Limb (tissue), 2 donors: ENCODE data around the gene EIF4E1B.

Experiments
- DNase-seq, 2 donors: peaks; one replicate each; pipeline ENCODE4 v3.0.0-alpha.2; 2016; ENCODE audit errors: extremely low spot score in 2 of 2

EIF4E1B gene

DNA sequence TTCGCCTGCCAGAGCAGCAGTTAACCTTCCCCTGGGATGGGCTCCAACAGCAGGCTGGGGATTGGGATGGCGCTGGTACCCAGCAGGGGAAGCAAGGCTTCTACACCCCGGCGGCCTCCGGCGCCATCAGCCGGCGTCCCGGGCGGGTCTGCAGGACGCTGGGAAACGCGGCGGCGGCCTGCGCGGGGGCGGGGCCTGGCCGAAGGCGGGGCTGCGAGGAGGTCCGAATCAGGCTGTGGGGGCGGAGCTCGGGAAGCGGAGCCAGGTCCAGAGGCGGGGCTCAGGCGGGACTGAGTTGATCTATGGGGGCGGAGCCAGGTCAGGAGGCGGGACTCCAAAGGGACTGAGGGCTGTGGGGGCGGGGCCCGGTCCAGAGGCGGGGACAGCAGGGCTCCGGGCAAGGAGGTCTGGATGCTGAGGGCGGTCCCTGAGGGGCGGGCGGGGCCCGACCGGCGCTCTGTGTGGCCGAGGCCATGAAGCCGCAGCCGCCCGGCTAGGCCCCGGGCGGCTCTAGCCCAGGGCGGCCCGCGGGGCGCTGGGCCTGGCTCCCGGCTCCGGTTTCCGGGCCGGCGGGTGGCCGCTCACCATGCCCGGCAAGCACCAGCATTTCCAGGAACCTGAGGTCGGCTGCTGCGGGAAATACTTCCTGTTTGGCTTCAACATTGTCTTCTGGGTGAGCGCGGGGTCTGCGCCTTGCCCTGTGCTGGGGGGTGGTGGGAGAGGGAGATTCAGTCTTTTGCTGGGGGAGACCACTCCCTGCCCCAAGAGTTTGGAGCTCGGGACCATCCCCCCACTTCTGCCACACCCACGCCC is 16.8 kb downstream of the EIF4E1B start, which contains the start of gene TSPAN17:
Gene TSPAN17, plus strand, starts transcription at position 455 of the 813 bp plus-strand sequence. Its CDS starts 132 bp downstream, at position 587.
- DNase-seq, result peak; percentile 99 to 100

GRCh38 chr5:176647843-176648473 is 17.5 kb downstream of the EIF4E1B start:
- DNase-seq, result peak in 1 of 2 donors; percentile 80

GRCh38 chr5:176648474-176649194 is 18.2 kb downstream of the EIF4E1B start:
- no peak for DNase-seq

DNA sequence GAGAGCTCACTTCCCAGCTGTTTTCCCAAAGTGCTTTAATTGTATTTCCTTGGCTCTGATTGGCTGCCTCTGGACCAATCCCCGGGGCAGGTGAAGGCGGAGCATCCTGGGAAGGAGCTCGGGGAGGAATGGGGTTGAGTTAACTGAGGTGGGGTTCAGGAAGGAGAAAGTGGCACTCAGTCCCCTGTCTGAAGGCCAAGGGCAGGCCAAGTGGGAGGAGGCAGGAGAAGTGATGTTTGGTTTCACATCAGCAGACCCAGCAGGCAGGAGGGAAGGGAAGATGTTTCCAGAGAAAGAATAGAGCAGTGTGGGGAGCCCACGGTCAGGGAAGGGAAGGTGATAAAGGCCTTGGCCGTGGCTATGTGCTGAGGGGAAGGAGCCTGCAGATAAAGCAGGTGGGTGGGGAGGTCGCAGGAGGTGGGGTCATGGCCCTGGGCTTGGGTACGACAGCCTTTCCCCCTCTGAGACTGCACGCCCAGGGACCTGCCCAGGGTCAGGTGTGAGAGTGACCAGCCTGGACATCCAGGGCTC is 19.9 kb downstream of the EIF4E1B start:
- no peak for DNase-seq

GRCh38 chr5:176651472-176651980 is 21.1 kb downstream of the EIF4E1B start:
- no peak for DNase-seq

DNA sequence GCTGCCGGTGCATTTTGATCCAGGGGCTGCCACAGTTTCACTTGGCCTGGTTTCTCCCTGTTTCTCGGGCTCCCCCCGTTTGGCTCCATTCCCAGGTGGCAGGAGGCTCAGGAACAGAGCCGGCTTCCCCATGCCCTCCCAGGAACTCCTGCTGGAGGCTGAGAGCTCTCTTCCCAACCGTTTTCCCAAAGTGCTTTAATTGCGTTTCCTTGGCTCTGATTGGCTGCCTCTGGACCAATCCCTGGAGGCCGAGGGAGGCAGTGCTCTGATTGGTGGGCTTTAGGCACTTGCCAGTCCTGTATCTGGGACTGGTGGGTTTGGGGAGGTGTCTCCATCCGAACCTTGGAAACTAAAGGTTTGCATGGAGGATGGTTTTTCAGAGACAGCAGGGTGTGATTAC is 21.7 kb downstream of the EIF4E1B start:
- DNase-seq, result no peak

DNA sequence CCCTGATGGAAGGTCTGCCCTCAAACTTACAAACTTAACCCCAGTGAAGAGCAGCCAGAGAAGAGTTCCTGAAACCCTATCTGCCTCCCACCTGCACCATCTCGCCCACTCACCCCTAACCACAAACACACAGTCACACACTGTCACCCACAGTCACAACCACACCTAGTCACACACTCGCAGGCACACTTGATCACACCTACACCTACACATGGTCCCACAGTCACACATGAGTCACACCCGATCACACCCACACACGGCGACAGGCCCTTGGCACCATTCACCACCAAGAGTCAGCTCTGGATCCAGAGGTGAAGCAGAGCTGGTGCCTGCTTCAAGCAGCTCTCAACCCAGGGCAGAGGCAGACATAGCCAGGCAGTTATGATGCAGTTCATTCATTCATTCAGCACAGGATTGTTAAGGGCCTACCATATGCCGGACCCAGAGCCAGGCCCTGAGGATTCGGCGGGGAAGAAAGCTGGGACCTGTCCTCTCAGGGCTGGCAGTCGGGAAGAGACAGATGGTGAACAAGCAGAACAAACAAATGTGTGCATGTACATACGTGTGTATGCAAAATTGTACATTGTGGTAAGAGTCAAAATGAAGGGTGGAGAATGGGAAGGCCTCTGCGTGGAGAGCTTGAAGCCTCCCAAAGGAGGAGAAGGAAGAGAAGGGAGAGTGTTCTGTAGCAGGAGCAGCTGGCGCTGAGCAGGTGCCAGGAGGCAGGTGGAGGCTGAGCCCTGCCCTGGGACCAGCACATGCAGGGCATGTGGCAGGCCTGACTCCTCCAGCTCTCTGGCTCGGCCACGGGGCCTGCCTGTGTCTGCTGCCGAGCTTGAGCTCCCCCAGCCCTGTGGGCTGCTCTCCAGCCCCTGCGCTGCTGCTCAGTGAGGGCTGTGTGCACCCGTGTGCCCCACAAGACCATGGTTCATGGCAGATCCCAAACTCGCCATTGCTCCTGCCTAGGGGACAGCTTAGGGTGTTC is 23.2 kb downstream of the EIF4E1B start:
- DNase-seq, result no peak

- no peak for DNase-seq
Observed at GRCh38 chr5:176654856-176655255, 24.4 kb downstream of the EIF4E1B start.

DNA sequence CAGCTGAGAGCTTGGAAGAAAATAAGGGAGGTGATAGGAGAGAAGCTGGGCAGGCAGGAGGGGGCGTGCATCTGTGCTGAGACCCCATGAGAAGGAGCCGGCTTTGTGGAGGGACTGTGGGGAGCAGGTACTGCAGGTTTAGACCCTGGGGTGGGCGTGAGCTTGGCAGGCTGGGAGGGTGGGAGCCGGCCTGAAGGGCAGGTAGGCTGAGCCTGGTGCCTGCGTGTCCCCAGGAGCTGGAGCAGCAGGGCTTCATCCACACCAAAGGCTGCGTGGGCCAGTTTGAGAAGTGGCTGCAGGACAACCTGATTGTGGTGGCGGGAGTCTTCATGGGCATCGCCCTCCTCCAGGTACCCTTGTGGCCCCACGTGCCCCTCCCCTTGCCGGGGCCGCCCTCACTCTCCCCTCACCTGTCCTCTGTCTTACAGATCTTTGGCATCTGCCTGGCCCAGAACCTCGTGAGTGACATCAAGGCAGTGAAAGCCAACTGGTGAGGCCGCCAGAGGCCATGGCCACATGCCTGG is 26.1 kb downstream of the EIF4E1B start:
- DNase-seq, result no peak

GRCh38 chr5:176658007-176658599 is 27.6 kb downstream of the EIF4E1B start:
- DNase-seq, result peak; percentile 81 to 82

DNA sequence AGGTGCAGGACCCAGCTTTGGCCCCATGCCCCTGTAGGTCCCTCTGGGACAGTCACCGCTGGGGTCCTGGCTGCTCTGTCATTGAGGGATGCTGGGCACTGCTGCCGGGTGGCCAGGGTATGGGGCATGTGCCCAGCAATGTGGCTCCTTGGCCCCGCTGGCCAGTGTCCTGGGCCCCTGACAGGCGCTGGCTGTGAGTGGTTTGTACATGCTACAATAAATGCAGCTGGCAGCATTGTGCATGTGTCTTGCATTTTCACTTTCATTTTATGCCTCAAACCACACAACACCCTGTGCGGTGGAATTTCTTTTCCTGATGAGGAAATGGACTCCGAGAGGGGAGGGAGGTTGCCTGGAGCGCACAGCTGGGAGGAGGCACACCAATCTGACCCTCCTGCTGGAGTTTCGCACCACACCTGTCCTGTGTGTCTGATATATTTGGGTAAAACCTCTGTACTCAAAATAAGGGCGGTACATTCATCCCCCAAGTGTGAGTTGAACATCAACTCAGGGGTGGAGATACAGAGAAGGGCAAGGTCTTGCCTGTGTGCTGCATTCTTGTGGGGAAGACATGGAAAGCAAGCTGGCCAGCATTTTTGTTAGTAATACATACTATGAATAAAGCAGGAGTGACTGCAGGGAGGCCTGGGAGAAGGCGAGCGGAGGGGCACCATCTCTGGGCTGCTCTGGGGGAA is 28.5 kb downstream of the EIF4E1B start:
- no peak for DNase-seq

DNA sequence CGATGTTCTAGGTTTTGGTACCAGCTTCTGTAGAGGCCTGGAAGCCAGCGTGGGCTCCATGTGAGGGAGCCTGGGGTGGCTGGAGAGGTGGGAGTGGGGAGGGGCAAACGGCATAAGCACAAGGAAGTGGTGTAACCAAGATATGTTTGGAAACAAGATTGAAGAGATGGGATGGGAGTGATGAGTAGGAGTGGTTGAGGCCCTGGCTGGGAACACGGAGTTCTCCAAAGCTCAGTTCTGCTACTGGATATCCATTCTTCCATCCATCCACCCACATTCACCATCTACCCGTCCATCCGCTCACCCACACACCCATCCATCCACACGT is 29.0 kb downstream of the EIF4E1B start:
- no peak for DNase-seq

DNA sequence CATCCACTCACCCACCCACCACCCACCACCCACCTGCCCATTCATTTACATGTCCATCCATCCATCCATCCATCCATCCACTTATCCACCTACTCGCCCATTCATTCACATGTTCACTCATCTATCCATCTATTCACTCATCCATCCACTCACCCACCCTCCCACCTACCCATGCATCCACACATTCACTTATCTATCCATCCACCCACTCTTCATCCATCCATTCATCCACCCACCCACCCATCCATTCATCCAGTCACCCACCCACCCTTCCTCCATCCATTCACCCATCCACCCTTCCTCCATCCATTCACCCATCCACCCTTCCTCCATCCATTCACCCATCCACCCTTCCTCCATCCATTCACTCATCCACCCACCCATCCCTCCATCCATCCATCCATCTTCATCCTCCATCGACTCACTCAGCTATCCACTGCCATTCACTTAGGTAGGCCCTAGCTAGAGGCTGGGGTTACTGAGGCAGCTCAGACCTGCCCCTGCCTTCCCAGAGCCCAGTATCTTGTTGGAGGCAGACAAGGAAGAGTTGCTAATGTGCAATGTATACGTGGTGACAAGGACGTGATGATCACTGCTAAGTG is 29.5 kb downstream of the EIF4E1B start:
- no peak for DNase-seq

GRCh38 chr5:176660530-176660859 is 30.0 kb downstream of the EIF4E1B start:
- DNase-seq, result no peak

- peak; percentile 59 to 87 for DNase-seq
Observed at GRCh38 chr5:176660860-176661641, 30.6 kb downstream of the EIF4E1B start.

DNA sequence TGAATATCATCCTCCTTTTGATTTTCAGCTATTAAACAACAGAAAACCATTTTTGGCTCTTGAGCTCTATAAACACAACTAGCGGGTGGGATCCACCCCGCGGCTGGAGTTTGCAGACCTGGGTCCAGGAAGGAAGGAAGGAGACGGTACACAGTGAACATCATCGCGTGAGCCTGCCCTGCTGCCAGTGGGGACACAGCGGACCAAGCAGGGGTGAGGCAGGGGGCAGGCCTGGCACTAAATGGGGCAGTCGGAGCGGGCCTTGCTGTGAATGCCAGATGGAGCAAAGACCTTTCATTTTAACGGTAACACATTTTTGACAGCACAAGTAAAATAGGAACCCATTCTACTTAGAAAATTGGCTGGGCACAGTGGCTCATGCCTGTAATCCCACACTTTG is 31.2 kb downstream of the EIF4E1B start:
- no peak for DNase-seq

DNA sequence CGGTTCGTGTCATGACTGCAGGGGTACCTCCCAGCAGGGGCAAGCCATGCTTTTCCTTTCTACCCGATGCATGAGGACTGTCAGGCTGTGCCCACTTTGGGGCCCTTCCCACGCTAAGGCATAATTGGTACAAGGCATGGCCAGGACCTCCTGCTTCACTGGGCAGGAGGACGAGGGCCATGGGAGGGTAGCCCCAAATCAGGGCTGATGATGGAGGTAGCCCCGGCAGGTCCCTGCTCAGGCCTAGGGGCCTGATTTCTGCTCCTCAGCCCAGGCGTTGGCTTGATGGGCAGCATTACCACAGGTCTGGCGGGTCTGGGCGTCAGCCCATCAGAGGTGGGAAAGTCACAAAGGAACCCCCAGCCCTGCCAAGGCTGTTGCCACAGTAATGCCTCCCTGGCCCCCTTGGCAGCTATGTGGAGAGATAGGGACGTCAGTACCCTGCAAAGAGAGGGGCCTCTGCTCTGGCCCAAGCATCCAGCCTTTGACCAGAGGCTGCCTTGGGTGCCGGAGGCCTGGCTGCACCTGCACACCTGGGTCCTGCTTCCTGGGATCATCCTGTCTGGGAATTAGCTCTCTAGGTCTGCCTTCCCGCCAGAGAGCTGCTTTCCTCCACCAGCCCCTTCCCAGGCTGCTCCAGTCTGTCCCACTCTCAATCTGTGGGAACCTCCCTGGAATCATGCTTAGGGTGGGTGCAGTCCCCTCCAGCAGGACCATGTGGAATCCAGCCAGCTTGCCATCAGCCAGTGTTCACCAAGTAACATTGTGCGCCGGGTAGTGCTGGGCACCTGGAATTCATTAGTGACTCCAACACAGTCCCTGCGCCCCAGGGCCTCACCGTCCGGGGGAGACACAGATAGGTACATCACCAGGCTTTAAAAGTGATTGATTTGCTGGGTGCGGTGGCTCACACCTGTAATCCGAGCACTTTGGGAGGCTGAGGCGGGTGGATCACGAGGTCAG is 32.2 kb downstream of the EIF4E1B start:
- DNase-seq, result no peak
